LNCAP (cell line): ENCODE measurements around the gene PTPRK.

Source experiments
- CTCF ChIP-seq: fragments of 450-650 bp; IDR thresholded peaks from 2 replicates; pipeline ENCODE4 v1.5.1; 2017; ENCODE audit warnings: mild to moderate bottlenecking

The PTPRK gene

GRCh38 chr6:127956260-127956888, 564.0 kb downstream of the PTPRK start:
- no peak; the same call in 1 of the 2 replicates for TF ChIP-seq CTCF

GRCh38 chr6:127954082-127954481, 566.3 kb downstream of the PTPRK start:
- TF ChIP-seq CTCF = no peak

- no peak for TF ChIP-seq CTCF
These were observed 567.6 kb downstream of the PTPRK start for GRCh38 chr6:127952831-127953230.

- no peak for TF ChIP-seq CTCF
These were observed 568.2 kb downstream of the PTPRK start for GRCh38 chr6:127952176-127952575.

- TF ChIP-seq CTCF = no peak
These were observed 569.1 kb downstream of the PTPRK start for GRCh38 chr6:127951172-127951917.

- no peak for TF ChIP-seq CTCF
These were observed 569.7 kb downstream of the PTPRK start for GRCh38 chr6:127950566-127951145.

- no peak for TF ChIP-seq CTCF
These were observed 571.1 kb downstream of the PTPRK start for GRCh38 chr6:127949251-127949650.
